Osteoblast (primary cell): Measurements from ENCODE around the gene INAFM2. TPM values are rescaled to one million over a fixed set of nuclear protein-coding genes. Genes with fewer than 3 reads are reported as not detected.

ENCODE experiments used
- DNase-seq: peaks from one replicate; pipeline ENCODE4 v3.0.0; 2011; ENCODE audit warnings: low spot score, mixed read lengths; ENCODE audit not compliant: insufficient read length; ENCODE audit errors: missing footprints
- H2AFZ ChIP-seq: 2 replicates; pipeline ENCODE4 v1.6.0; 2011; ENCODE audit warnings: mild to moderate bottlenecking, low read length
- H3K27ac ChIP-seq: 2 replicates; pipeline ENCODE4 v1.5.1; 2011; ENCODE audit warnings: mild to moderate bottlenecking, low read depth, low read length, moderate library complexity
- H3K27me3 ChIP-seq: 2 replicates; pipeline ENCODE4 v1.6.0; 2012; ENCODE audit warnings: mild to moderate bottlenecking, control low read depth, inconsistent platforms, low read length, moderate library complexity; ENCODE audit not compliant: insufficient read depth
- H3K36me3 ChIP-seq: 2 replicates; pipeline ENCODE4 v1.5.1; 2011; ENCODE audit warnings: mild to moderate bottlenecking, low read length, control low read depth, moderate library complexity; ENCODE audit not compliant: insufficient read depth
- H3K4me1 ChIP-seq: 2 replicates; pipeline ENCODE4 v1.5.1; 2011; ENCODE audit warnings: mild to moderate bottlenecking, low read length, control low read depth, moderate library complexity; ENCODE audit not compliant: insufficient read depth
- H3K4me2 ChIP-seq: 2 replicates; pipeline ENCODE4 v1.6.0; 2011; ENCODE audit warnings: mild to moderate bottlenecking, low read length; ENCODE audit not compliant: insufficient read depth
- H3K4me3 ChIP-seq: fragments of 200-600 bp; sonication (generic); 3 replicates; pipeline ENCODE4 v1.5.1; 2012; ENCODE audit warnings: mild to moderate bottlenecking, low read length, inconsistent platforms; ENCODE audit not compliant: insufficient read depth
- H3K79me2 ChIP-seq: 2 replicates; pipeline ENCODE4 v1.6.0; 2012; ENCODE audit warnings: mild to moderate bottlenecking, low read length, control low read depth, inconsistent platforms; ENCODE audit not compliant: insufficient read depth
- H3K9me3 ChIP-seq: 2 replicates; pipeline ENCODE4 v1.5.1; 2011; ENCODE audit warnings: low read depth, low read length, control low read depth
- H4K20me1 ChIP-seq: 2 replicates; pipeline ENCODE4 v1.6.0; 2012; ENCODE audit warnings: mild to moderate bottlenecking, low read length, control low read depth; ENCODE audit not compliant: insufficient read depth
- total RNA-seq: library from RNA; depleted of rRNA; stranded (reverse); fragments of >200 nt; gene quantifications from 2 replicates; pipeline ENCODE4 v1.2.3, GENCODE V29; 2012
- TF ChIP-seq, protein P1 (sequence below): IDR thresholded peaks from 2 replicates; pipeline ENCODE4 v1.5.1; 2011; ENCODE audit warnings: mild to moderate bottlenecking, low read depth, low read length, moderate library complexity; ENCODE audit errors: extremely low read depth

Gene INAFM2
- total RNA-seq, 1 donor, result 17.7 TPM

GRCh38 chr15:40276927-40277326, 46.6 kb upstream of the INAFM2 start:
- Histone ChIP-seq H3K9me3 (no peaks in the 10 kb centered on the region), H3K4me1 (peaks cover 3% of the 10 kb centered on the region), H3K27me3 (peaks cover 32% of the 10 kb centered on the region), H3K27ac (no peak overlapping the region), H3K36me3 (no peaks in the 10 kb centered on the region), H3K4me2 (no peak overlapping the region), H4K20me1 (no peaks in the 10 kb centered on the region), H3K4me3 (no peak overlapping the region), H2AFZ (no peak overlapping the region), H3K79me2 (no peaks in the 10 kb centered on the region)
- TF ChIP-seq, protein P1, sequence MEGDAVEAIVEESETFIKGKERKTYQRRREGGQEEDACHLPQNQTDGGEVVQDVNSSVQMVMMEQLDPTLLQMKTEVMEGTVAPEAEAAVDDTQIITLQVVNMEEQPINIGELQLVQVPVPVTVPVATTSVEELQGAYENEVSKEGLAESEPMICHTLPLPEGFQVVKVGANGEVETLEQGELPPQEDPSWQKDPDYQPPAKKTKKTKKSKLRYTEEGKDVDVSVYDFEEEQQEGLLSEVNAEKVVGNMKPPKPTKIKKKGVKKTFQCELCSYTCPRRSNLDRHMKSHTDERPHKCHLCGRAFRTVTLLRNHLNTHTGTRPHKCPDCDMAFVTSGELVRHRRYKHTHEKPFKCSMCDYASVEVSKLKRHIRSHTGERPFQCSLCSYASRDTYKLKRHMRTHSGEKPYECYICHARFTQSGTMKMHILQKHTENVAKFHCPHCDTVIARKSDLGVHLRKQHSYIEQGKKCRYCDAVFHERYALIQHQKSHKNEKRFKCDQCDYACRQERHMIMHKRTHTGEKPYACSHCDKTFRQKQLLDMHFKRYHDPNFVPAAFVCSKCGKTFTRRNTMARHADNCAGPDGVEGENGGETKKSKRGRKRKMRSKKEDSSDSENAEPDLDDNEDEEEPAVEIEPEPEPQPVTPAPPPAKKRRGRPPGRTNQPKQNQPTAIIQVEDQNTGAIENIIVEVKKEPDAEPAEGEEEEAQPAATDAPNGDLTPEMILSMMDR, result no peak
- DNase-seq, result no peak

GRCh38 chr15:40277471-40277870, 46.0 kb upstream of the INAFM2 start:
- H4K20me1 ChIP-seq, result no peaks in the 10 kb centered on the region
- peak overlapping the region; percentile 84 for H2AFZ ChIP-seq
- H3K27me3 ChIP-seq, result peaks cover 37% of the 10 kb centered on the region
- H3K36me3 ChIP-seq, result no peaks in the 10 kb centered on the region
- no peaks in the 10 kb centered on the region for H3K79me2 ChIP-seq
- H3K4me1 ChIP-seq, result peaks cover 3% of the 10 kb centered on the region
- DNase-seq, result no peak
- H3K4me2 ChIP-seq, result peak overlapping the region; percentile 74
- H3K9me3 ChIP-seq, result no peaks in the 10 kb centered on the region
- TF ChIP-seq, protein P1, result no peak
- H3K27ac ChIP-seq, result no peak overlapping the region
- peak overlapping the region; percentile 60 for H3K4me3 ChIP-seq

- peak overlapping the region; percentile 74 for H3K4me2 ChIP-seq
- H3K27me3 ChIP-seq, result peaks cover 42% of the 10 kb centered on the region
- H3K36me3 ChIP-seq, result no peaks in the 10 kb centered on the region
- TF ChIP-seq, protein P1, result no peak
- H4K20me1 ChIP-seq, result no peaks in the 10 kb centered on the region
- peak overlapping the region; percentile 84 for H2AFZ ChIP-seq
- no peak overlapping the region for H3K4me3 ChIP-seq
- H3K9me3 ChIP-seq, result no peaks in the 10 kb centered on the region
- no peak for DNase-seq
- peaks cover 3% of the 10 kb centered on the region for H3K4me1 ChIP-seq
- no peaks in the 10 kb centered on the region for H3K79me2 ChIP-seq
- H3K27ac ChIP-seq, result no peak overlapping the region
Observed at GRCh38 chr15:40278026-40278425, 45.5 kb upstream of the INAFM2 start.

DNA sequence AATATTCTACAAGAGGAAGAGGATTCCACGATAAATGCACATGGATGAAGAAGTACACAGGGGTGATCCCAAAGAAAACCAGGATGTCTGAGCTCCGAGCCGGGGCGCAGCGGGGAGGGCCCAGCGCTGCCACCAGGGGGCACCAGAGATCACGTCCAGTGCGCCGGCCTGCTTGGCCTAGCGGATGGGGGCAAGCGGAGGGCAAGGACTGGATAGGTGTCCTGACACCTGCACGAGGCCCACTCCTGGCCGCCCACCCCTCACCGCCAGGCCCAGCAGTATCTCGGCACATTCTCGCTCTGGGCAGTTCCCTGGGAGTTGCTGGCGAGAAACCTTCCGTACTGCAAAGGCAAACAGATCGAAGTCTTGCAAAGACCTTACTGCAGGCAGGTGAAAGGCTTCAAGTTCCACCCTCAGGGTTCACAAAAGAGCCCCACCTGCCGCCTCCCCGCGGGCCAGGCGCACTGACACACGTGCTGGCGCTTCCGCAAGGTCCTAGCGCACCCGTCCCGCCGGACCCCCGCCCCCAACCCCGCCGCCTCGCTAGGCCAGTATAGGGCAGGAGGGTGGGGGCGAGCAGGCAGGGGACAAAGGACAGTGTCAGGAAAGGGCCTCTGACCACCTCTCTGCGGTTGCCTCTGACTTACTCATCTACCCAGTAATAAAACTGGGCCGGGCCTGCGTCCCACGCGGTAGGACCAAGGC, 43.9 kb upstream of the INAFM2 start:
- peaks cover 56% of the 10 kb centered on the region for H3K27me3 ChIP-seq

More for the DNA sequence above, 43.9 kb upstream of the INAFM2 start:
- H3K9me3 ChIP-seq, result no peaks in the 10 kb centered on the region
- TF ChIP-seq, protein P1, result peak; percentile 89
- peak; percentile 100 for DNase-seq
- no peak overlapping the region for H3K4me2 ChIP-seq
- no peak overlapping the region for H3K27ac ChIP-seq
- no peaks in the 10 kb centered on the region for H3K4me1 ChIP-seq
- no peak overlapping the region for H3K4me3 ChIP-seq
- no peak overlapping the region for H2AFZ ChIP-seq
- no peaks in the 10 kb centered on the region for H3K79me2 ChIP-seq
- no peaks in the 10 kb centered on the region for H3K36me3 ChIP-seq
- no peaks in the 10 kb centered on the region for H4K20me1 ChIP-seq
